GM18499 (cell line): ENCODE measurements around the gene CD164L2.

ENCODE experiments used
- ATAC-seq: cut with Tn5 transposase; IDR thresholded peaks from one replicate; pipeline ENCODE4 v1.9.1; 2021; ENCODE audit warnings: moderate number of reproducible peaks; ENCODE audit not compliant: insufficient read depth, unreplicated experiment

CD164L2 gene

GRCh38 chr1:27350663-27351540 is 32.2 kb downstream of the CD164L2 start:
- no peak for ATAC-seq

GRCh38 chr1:27349784-27350662 is 33.1 kb downstream of the CD164L2 start:
- ATAC-seq, result no peak

- ATAC-seq, result no peak
These were observed 34.0 kb downstream of the CD164L2 start for GRCh38 chr1:27348861-27349783.

- no peak for ATAC-seq
These were observed 36.0 kb downstream of the CD164L2 start for GRCh38 chr1:27346991-27347624.

- ATAC-seq, result no peak
These were observed 36.8 kb downstream of the CD164L2 start for GRCh38 chr1:27346357-27346756.

GRCh38 chr1:27345272-27345671 is 37.9 kb downstream of the CD164L2 start:
- no peak for ATAC-seq

- ATAC-seq, result no peak
These were observed 39.5 kb downstream of the CD164L2 start for GRCh38 chr1:27343639-27344025.

GRCh38 chr1:27342778-27343638 is 40.1 kb downstream of the CD164L2 start:
- no peak for ATAC-seq

- ATAC-seq, result no peak
These were observed 40.7 kb downstream of the CD164L2 start for GRCh38 chr1:27342391-27342777.

GRCh38 chr1:27341525-27342252 is 41.4 kb downstream of the CD164L2 start, which contains the start of gene SYTL1:
Gene SYTL1, plus strand, starts transcription at chr1:27342022. Its CDS starts 3,313 bp downstream, at chr1:27345335.
- no peak for ATAC-seq

- ATAC-seq, result no peak
These were observed 43.9 kb downstream of the CD164L2 start for GRCh38 chr1:27339213-27339612.

- no peak for ATAC-seq
These were observed 44.4 kb downstream of the CD164L2 start for GRCh38 chr1:27338751-27339150.

GRCh38 chr1:27336756-27337155 is 46.4 kb downstream of the CD164L2 start:
- ATAC-seq, result no peak

GRCh38 chr1:27335506-27336422 is 47.4 kb downstream of the CD164L2 start:
- no peak for ATAC-seq

GRCh38 chr1:27333717-27334279 is 49.3 kb downstream of the CD164L2 start:
- ATAC-seq, result no peak

GRCh38 chr1:27332536-27333281 is 50.4 kb downstream of the CD164L2 start:
- ATAC-seq, result no peak
